SK-N-SH treated with all-trans-retinoic acid at 6 μM for 48 hours (cell line): ENCODE data around the gene MPPED2.

Experiments used
- ATAC-seq: fragments of 200-7000 bp; cut with Tn5 transposase; 3 replicates; pipeline ENCODE4 v1.9.1; 2020; ENCODE audit warnings: mild to moderate bottlenecking, moderate library complexity
- BACH2 ChIP-seq: fragments of 250-450 bp; sonication (Bioruptor Pico); IDR thresholded peaks from 2 replicates; pipeline ENCODE4 v1.9.0; 2021; ENCODE audit warnings: mild to moderate bottlenecking, borderline replicate concordance
- CSDC2 ChIP-seq: fragments of 250-450 bp; sonication (Bioruptor Pico); IDR thresholded peaks from 2 replicates; pipeline ENCODE4 v1.5.0; 2020; ENCODE audit warnings: mild to moderate bottlenecking, moderate library complexity
- ESRRG ChIP-seq: fragments of 250-450 bp; sonication (Bioruptor Pico); IDR thresholded peaks from 2 replicates; pipeline ENCODE4 v1.6.1; 2021; ENCODE audit warnings: mild to moderate bottlenecking
- GLIS3 ChIP-seq: fragments of 250-450 bp; sonication (Bioruptor Pico); IDR thresholded peaks from 2 replicates; pipeline ENCODE4 v1.5.0; 2020; ENCODE audit warnings: mild to moderate bottlenecking, moderate library complexity
- OSR1 ChIP-seq: fragments of 250-450 bp; sonication (Bioruptor Pico); IDR thresholded peaks from 2 replicates; pipeline ENCODE4 v1.8.0; 2022; ENCODE audit warnings: moderate library complexity, mild to moderate bottlenecking, inconsistent platforms
- PPARA ChIP-seq: fragments of 250-450 bp; sonication (Bioruptor Pico); IDR thresholded peaks from 2 replicates; pipeline ENCODE4 v1.5.0; 2020; ENCODE audit warnings: mild to moderate bottlenecking, borderline replicate concordance
- RARB ChIP-seq: fragments of 250-450 bp; sonication (Bioruptor Pico); IDR thresholded peaks from 2 replicates; pipeline ENCODE4 v1.8.0; 2021; ENCODE audit warnings: mild to moderate bottlenecking, moderate library complexity
- SNAI2 ChIP-seq: fragments of 250-450 bp; sonication (Bioruptor Pico); IDR thresholded peaks from 2 replicates; pipeline ENCODE4 v1.5.0; 2020; ENCODE audit warnings: mild to moderate bottlenecking, moderate library complexity
- TCF4 ChIP-seq: fragments of 250-450 bp; sonication (Bioruptor Pico); IDR thresholded peaks from 2 replicates; pipeline ENCODE4 v1.8.0; 2021; ENCODE audit warnings: mild to moderate bottlenecking, moderate library complexity, borderline replicate concordance
- TOX ChIP-seq: fragments of 250-450 bp; sonication (Bioruptor Pico); IDR thresholded peaks from 2 replicates; pipeline ENCODE4 v1.8.0; 2021; ENCODE audit warnings: mild to moderate bottlenecking, moderate library complexity, borderline replicate concordance
- ZC3H10 ChIP-seq: fragments of 250-450 bp; sonication (Bioruptor Pico); IDR thresholded peaks from 2 replicates; pipeline ENCODE4 v1.5.1; 2021; ENCODE audit warnings: mild to moderate bottlenecking, moderate library complexity
- ZFP3 ChIP-seq: fragments of 250-450 bp; sonication (Bioruptor Pico); IDR thresholded peaks from 2 replicates; pipeline ENCODE4 v1.5.0; 2020; ENCODE audit warnings: mild to moderate bottlenecking, moderate library complexity
- ZFP30 ChIP-seq: fragments of 450-650 bp; formaldehyde crosslinking; IDR thresholded peaks from 2 replicates; pipeline ENCODE4 v1.5.0; 2022; ENCODE audit warnings: mild to moderate bottlenecking, moderate library complexity
- ZNF565 ChIP-seq: fragments of 450-650 bp; formaldehyde crosslinking; conservative IDR thresholded peaks from 2 replicates; pipeline ENCODE4 v1.5.0; 2020; ENCODE audit warnings: low read depth, mild to moderate bottlenecking, moderate library complexity
- ZNF70 ChIP-seq: fragments of 450-650 bp; formaldehyde crosslinking; IDR thresholded peaks from 2 replicates; pipeline ENCODE4 v1.5.0; 2020; ENCODE audit warnings: mild to moderate bottlenecking, moderate library complexity
- TF ChIP-seq, protein P1 (sequence below): fragments of 250-450 bp; sonication (Bioruptor Pico); IDR thresholded peaks from 2 replicates; pipeline ENCODE4 v1.8.0; 2020; ENCODE audit warnings: mild to moderate bottlenecking, moderate library complexity, borderline replicate concordance
- TF ChIP-seq, protein P2 (sequence below): fragments of 250-450 bp; sonication (Bioruptor Pico); IDR thresholded peaks from 2 replicates; pipeline ENCODE4 v1.5.1; 2021; ENCODE audit warnings: mild to moderate bottlenecking, moderate library complexity
- TF ChIP-seq, protein P3 (sequence below): fragments of 250-450 bp; sonication (Bioruptor Pico); IDR thresholded peaks from 2 replicates; pipeline ENCODE4 v1.5.0; 2020; ENCODE audit warnings: mild to moderate bottlenecking, moderate library complexity

Gene MPPED2

DNA sequence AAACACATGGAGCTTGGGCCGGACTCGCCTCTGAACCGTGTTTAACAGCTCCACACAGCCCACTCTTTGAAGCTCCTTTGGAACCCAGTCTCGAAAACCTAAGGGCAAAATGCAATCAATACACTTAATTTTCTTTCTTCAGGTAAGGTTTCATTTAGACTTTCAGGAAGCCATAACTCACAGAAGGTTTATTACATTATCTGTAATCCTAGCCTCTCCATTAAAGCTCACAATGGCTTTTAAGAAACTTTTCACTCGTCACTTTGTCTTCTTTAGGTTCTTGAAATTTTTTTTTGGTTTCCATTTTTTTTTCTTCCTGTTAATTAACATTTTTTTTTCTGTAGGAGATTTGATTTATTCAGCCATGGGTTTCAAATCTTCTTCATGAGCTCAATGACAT lies 171.9 kb downstream of the MPPED2 start (continued):
- no peak for TF ChIP-seq ZFP30
- no peak for TF ChIP-seq ZFP3

DNA sequence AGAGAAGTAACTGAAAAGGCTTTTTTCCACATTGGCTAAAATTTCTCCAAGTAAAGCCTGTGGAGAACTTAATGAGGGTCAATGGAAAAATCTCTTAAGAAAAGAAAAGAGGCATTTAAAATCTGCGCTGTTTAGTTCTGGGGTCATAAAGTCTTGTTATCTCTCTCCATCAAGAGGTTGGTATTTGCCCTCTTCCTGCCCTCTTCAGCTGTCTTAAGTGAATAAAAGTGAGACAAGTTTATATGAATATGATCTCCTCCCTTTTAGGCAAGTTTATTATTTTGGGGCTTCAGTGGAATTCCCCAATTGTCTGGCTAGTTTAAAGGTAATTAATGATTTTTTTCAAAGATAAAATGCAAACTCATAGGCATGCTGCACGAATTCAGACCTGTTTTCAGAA lies 173.6 kb downstream of the MPPED2 start:
- TF ChIP-seq PPARA, result no peak
- TF ChIP-seq OSR1 (CRISPR knock-in tag), result no peak
- TF ChIP-seq ZNF565 (CRISPR knock-in tag), result no peak
- TF ChIP-seq ZC3H10 (CRISPR knock-in tag), result no peak
- no peak for ATAC-seq

DNA sequence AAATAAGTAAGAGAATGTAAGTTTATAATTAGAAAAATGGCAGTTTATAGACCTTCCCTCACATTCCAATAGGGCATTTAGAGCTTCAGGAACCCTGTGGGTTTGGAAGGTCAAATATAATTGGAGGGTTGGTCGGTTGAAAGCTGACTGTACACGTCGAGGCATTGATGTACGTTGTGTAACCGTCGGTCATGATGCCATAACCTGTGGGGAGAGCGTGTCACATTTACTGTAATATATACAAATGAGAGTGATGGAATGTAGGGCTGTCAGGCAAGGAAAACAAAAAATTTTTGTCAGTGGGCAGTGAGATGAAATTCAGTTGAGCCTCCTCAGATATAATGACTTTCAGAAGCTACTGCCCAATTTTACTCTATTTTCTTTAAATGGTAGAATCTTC lies 174.8 kb downstream of the MPPED2 start:
- no peak for ATAC-seq
- TF ChIP-seq SNAI2 (CRISPR knock-in tag) (no peak), CSDC2 (CRISPR knock-in tag) (no peak), RARB (CRISPR knock-in tag) (no peak), TOX (CRISPR knock-in tag) (no peak), GLIS3 (CRISPR knock-in tag) (no peak), BACH2 (CRISPR knock-in tag) (no peak), ZFP30 (no peak), PPARA (no peak), ESRRG (CRISPR knock-in tag) (no peak), ZC3H10 (CRISPR knock-in tag) (no peak)
- TF ChIP-seq, protein P1, sequence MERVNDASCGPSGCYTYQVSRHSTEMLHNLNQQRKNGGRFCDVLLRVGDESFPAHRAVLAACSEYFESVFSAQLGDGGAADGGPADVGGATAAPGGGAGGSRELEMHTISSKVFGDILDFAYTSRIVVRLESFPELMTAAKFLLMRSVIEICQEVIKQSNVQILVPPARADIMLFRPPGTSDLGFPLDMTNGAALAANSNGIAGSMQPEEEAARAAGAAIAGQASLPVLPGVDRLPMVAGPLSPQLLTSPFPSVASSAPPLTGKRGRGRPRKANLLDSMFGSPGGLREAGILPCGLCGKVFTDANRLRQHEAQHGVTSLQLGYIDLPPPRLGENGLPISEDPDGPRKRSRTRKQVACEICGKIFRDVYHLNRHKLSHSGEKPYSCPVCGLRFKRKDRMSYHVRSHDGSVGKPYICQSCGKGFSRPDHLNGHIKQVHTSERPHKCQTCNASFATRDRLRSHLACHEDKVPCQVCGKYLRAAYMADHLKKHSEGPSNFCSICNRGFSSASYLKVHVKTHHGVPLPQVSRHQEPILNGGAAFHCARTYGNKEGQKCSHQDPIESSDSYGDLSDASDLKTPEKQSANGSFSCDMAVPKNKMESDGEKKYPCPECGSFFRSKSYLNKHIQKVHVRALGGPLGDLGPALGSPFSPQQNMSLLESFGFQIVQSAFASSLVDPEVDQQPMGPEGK (CRISPR knock-in tag), result no peak
- TF ChIP-seq, protein P2, sequence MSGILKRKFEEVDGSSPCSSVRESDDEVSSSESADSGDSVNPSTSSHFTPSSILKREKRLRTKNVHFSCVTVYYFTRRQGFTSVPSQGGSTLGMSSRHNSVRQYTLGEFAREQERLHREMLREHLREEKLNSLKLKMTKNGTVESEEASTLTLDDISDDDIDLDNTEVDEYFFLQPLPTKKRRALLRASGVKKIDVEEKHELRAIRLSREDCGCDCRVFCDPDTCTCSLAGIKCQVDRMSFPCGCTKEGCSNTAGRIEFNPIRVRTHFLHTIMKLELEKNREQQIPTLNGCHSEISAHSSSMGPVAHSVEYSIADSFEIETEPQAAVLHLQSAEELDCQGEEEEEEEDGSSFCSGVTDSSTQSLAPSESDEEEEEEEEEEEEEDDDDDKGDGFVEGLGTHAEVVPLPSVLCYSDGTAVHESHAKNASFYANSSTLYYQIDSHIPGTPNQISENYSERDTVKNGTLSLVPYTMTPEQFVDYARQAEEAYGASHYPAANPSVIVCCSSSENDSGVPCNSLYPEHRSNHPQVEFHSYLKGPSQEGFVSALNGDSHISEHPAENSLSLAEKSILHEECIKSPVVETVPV, result no peak

DNA sequence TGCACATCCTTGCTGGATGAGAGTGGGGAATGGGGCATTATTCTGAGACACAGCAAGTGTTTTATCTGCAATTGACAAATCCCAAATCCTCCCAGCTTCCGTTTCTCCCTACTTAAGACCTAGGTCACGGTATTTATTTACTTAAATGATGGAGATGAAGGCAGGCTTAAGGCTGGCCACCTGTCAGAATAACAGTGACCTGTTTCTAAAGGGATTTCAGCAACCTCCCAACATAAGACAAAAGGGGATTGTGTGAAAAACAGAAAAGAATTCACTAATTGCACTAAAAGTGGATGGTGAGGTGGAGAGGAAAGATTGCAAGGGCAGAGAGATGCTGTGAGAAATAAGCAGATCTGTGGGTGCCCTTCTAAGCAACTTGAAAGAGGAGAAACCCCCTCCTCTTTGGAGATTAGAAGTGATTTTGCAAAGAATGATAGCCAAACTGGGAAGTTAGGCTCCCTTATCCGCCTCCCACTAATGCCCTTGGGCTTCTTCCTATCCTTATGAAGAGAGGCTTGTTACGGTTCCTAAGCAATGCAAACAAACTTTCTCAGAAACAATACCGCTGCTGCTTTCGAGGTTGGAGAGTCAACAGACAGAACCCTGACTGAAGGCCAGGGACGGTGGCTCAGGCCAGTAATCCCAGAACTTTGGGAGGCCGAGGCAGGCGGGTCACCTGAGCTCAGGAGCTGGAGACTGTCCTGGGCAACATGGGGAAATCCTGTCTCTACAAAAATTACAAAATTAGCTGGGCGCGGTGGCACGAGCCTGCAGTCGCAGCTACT lies 179.0 kb downstream of the MPPED2 start:
- no peak for ATAC-seq

More for the DNA sequence above, 179.0 kb downstream of the MPPED2 start:
- TF ChIP-seq PPARA (no peak), ZNF70 (CRISPR knock-in tag) (no peak), ESRRG (CRISPR knock-in tag) (no peak), ZC3H10 (CRISPR knock-in tag) (no peak), TCF4 (CRISPR knock-in tag) (no peak), SNAI2 (CRISPR knock-in tag) (no peak), OSR1 (CRISPR knock-in tag) (no peak), GLIS3 (CRISPR knock-in tag) (no peak), ZFP3 (no peak)
- TF ChIP-seq, protein P3, sequence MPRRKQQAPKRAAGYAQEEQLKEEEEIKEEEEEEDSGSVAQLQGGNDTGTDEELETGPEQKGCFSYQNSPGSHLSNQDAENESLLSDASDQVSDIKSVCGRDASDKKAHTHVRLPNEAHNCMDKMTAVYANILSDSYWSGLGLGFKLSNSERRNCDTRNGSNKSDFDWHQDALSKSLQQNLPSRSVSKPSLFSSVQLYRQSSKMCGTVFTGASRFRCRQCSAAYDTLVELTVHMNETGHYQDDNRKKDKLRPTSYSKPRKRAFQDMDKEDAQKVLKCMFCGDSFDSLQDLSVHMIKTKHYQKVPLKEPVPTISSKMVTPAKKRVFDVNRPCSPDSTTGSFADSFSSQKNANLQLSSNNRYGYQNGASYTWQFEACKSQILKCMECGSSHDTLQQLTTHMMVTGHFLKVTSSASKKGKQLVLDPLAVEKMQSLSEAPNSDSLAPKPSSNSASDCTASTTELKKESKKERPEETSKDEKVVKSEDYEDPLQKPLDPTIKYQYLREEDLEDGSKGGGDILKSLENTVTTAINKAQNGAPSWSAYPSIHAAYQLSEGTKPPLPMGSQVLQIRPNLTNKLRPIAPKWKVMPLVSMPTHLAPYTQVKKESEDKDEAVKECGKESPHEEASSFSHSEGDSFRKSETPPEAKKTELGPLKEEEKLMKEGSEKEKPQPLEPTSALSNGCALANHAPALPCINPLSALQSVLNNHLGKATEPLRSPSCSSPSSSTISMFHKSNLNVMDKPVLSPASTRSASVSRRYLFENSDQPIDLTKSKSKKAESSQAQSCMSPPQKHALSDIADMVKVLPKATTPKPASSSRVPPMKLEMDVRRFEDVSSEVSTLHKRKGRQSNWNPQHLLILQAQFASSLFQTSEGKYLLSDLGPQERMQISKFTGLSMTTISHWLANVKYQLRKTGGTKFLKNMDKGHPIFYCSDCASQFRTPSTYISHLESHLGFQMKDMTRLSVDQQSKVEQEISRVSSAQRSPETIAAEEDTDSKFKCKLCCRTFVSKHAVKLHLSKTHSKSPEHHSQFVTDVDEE (CRISPR knock-in tag), result no peak
- TF ChIP-seq, protein P2, result no peak
